A172 (cell line): ENCODE results near the gene KIR2DL3. TPM values are rescaled to one million over a fixed set of nuclear protein-coding genes. Genes with fewer than 3 reads are reported as not detected.
"Not testable (repeated sequence)": the region's sequence is repeated elsewhere in the genome, so short reads cannot be mapped to it uniquely, and the experiment has no call there.

Experiments used
- DNase-seq: peaks from one replicate; pipeline ENCODE4 v3.0.0-alpha.2; 2015; ENCODE audit warnings: low spot score
- total RNA-seq: library from RNA; depleted of rRNA; stranded (reverse); fragments of >200 nt; shearing (Covaris generic); gene quantifications from 2 replicates; pipeline ENCODE4 v1.2.3, GENCODE V29; 2014

The KIR2DL3 gene
- total RNA-seq, 1 experiment from 2014 or later: not detected

- not testable (repeated sequence) for DNase-seq
Observed at GRCh38 chr19:54741950-54742349, 3.6 kb downstream of the KIR2DL3 start.

GRCh38 chr19:54744080-54744479 lies 5.8 kb downstream of the KIR2DL3 start:
- DNase-seq: not testable (repeated sequence)

DNA sequence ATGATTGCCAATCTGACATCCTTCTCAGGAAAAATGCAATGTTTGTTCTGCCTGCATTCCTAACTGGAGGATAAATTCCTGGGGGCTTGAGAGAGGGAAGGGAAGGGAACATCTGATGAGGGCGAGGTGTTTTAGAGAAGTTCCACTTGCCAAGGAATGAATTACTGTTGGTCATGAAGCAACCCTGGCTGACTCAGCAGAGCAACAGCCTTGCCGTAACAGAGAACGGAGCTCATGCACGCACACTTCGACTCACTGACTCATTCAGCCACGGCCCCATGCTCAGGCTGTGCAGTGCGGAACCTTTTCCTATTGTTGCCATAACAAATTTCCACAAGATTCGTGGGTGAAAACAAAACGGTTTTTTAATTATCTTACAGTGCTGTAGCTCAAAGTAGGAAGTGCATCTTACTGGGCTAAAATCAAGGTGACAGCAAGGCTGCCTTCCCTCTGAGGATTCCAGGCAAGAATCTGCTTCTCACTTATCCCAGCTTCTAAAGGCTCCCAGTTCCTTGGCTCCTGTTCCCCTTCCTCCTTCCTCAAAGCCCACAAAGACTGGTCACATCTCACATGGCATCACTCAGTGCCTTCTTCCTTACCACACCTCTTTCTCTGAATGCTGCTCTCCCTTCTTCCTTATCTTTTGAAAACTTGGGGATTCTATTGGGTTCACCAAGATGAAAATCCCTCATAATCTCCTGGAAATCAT lies 9.5 kb downstream of the KIR2DL3 start:
- DNase-seq: peak; percentile 45

DNA sequence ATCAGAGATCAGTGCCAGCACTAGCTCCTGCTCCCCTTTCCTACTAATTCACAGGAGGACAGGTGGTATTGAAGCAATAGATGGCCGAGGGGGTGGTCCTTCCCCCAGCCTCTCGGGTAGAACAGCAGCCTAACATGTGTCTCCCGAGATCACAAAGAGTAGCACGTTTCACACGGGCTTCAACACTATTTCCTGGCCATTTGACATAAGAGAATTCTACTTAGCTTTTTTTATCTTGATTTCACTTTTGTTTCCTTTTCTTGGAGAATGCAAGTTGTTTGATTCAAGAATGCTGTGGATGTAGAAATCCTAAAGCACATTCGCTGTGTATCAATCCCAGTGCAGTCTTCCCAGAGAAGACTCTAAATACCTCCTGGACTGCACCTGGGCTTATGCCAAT lies 12.0 kb downstream of the KIR2DL3 start:
- not testable (repeated sequence) for DNase-seq

DNA sequence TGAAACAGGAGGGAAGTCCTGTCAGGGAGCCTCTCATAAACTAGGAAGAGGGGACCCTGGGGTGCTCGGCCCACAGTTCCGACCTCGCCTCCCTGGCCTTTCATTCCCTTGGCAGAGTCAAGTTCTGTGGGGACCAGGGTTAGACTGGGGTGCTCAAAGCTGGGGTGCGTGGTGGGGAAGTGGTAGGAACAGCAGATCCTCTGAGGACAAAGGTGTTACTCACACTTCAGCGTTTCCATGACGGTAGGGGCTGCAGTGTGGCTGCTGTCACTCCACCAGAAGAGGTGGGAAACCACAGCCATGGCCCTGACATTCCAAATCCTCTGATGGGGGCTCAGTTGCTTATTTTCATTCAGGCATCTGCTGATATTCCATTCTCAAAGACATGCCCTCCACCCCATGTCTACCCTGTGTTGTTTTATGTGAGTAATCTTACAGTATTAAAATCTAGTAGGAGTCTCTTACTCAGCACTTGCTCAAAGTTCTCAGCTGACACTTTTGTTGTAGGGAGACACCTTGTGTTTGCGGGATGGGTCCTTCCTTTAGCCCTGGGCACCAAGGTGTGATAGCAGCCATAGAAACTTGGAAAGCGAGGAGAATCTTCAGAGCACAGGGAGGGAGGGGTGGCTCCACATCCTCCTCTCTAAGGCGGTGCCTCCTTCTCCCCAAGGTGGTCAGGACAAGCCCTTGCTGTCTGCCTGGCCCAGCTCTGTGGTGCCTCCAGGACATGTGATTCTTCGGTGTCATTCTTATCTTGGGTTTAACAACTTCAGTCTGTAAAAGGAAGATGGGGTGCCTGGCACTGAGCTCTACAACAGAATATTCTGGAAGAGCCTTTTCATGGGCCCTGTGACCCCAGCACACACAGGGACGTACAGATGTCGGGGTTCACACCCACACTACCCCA lies 18.1 kb downstream of the KIR2DL3 start:
- not testable (repeated sequence) for DNase-seq

GRCh38 chr19:54758577-54758976 lies 20.3 kb downstream of the KIR2DL3 start:
- DNase-seq: not testable (repeated sequence)

GRCh38 chr19:54764219-54764618 lies 25.9 kb downstream of the KIR2DL3 start:
- peak; percentile 16 for DNase-seq

DNA sequence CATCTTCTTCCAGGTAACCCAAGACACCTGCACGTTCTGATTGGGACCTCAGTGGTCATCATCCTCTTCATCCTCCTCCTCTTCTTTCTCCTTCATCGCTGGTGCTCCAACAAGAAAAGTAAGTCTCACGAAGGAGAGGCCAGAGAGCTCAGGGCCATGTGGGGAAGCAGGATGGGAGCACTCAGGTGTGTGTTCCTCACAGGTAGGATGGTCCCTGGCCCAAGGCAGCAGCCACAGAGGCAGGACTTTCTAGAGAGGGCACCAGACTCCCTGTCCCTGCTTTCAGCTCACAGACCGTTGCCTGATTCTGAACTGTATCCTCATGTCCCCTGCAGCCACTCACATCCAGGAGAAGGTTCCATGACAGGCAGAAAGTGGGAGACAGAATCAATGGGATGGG lies 28.2 kb downstream of the KIR2DL3 start:
- DNase-seq: not testable (repeated sequence)

DNA sequence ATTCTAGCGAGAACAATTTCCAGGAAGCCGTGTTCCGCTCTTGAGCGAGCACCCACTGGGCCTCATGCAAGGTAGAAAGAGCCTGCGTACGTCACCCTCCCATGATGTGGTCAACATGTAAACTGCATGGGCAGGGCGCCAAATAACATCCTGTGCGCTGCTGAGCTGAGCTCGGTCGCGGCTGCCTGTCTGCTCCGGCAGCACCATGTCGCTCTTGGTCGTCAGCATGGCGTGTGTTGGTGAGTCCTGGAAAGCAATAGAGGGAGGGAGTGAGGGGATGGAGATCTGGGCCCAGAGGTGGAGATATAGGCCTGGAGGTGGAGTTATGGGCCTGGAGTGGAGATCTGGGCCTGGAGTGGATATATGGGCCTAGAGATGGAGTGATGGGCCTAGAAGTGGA lies 31.3 kb downstream of the KIR2DL3 start, which contains the start of gene KIR2DL1:
TSS of gene KIR2DL1 (plus strand) at position 148 of the 400 bp plus-strand sequence. CDS start at position 206, 58 bp downstream.
- DNase-seq: not testable (repeated sequence)

DNA sequence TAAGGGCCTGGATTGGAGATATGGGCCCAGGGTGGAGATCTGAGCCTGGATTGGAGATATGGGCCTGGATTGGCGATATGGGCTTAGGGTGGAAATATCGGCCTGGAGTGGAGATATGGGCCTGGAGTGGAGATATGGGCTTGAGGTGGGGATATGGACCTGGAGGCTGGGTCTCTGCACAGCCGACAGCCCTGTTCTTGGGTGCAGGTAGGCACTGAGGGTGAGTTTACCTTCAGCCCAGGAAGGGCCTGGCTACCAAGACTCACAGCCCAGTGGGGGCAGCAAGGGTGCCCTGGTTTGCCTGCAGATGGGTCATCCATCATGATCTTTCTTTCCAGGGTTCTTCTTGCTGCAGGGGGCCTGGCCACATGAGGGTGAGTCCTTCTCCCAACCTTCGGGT lies 32.2 kb downstream of the KIR2DL3 start:
- not testable (repeated sequence) for DNase-seq

- DNase-seq: peak; percentile 94
Observed at GRCh38 chr19:54771018-54771960, 33.0 kb downstream of the KIR2DL3 start.

DNA sequence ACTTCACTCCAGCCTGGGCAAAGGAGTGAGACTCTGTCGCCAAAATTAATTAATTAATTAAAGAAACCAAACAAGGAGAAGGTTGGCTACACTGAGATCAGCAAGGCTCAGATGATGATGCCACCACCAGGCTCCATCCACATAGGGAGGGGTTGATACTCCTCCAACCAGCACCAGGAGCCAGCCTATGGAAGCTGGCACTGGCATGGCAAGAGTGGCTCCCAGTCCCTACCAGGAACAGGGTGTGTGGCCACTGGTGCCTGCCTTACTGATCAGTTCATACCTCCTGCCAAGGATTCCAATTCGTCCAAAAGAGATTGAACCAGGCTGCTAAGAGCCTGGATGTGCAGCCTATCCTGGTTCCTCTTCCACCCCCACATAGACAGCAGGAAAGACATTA lies 34.4 kb downstream of the KIR2DL3 start:
- not testable (repeated sequence) for DNase-seq

GRCh38 chr19:54775095-54775815 lies 36.9 kb downstream of the KIR2DL3 start:
- not testable (repeated sequence) for DNase-seq

DNA sequence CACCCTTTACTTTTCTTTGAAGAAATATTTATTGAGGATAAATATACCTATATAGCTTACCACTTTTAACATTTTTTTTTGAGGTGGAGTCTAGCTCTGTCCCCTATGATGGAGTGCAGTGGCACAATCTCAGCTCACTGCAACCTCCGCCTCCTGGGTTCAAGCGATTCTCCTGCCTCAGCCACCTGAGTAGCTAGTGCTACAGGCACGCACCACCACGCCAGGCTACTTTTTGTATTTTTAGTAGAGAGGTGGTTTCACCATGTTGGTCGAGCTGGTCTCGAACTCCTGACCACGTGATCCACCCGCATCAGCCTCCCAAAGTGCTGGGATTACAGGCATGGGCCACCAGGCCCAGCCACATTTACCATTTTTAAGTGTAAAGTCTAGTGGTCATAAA lies 37.5 kb downstream of the KIR2DL3 start:
- not testable (repeated sequence) for DNase-seq

GRCh38 chr19:54777851-54778250 lies 39.5 kb downstream of the KIR2DL3 start:
- not testable (repeated sequence) for DNase-seq

DNA sequence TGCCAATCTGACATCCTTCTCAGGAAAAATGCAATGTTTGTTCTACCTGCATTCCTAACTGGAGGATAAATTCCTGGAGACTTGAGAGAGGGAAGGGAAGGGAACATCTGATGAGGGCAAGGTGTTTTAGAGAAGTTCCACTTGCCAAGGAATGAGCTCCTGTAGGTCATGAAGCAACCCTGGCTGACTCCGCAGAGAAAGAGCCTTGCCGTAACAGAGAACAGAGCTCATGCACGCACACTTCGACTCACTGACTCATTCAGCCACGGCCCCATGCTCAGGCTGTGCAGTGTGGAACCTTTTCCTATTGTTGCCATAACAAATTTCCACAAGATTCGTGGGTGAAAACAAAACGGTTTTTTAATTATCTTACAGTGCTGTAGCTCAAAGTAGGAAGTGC lies 40.6 kb downstream of the KIR2DL3 start:
- not testable (repeated sequence) for DNase-seq

GRCh38 chr19:54782916-54783315 lies 44.6 kb downstream of the KIR2DL3 start:
- not testable (repeated sequence) for DNase-seq

DNA sequence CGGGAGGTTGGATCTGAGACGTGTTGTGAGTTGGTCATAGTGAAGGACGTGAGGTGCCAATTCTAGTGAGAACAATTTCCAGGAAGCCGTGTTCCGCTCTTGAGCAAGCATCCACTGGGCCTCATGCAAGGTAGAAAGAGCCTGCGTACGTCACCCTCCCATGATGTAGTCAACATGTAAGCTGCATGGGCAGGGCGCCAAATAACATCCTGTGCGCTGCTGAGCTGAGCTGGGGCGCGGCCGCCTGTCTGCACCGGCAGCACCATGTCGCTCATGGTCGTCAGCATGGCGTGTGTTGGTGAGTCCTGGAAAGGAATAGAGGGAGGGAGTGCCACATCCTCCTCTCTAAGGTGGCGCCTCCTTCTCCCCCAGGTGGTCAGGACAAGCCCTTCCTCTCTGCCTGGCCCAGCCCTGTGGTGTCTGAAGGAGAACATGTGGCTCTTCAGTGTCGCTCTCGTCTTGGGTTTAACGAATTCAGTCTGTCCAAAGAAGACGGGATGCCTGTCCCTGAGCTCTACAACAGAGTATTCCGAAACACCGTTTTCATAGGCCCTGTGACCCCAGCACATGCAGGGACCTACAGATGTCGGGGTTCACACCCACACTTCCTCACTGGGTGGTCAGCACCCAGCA lies 47.9 kb downstream of the KIR2DL3 start:
- DNase-seq: not testable (repeated sequence)

DNA sequence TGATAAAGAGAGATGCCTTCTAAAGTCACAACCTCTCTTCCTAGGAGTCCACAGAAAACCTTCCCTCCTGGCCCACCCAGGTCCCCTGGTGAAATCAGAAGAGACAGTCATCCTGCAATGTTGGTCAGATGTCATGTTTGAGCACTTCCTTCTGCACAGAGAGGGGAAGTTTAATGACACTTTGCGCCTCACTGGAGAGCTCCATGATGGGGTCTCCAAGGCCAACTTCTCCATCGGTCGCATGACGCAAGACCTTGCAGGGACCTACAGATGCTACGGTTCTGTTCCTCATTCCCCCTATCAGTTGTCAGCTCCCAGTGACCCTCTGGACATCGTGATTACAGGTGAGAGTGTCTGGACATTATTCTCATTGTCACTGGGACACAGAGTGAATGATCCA lies 49.8 kb downstream of the KIR2DL3 start:
- DNase-seq: not testable (repeated sequence)

- DNase-seq: no peak
Observed at GRCh38 chr19:54790711-54791110, 52.4 kb downstream of the KIR2DL3 start.
